HepG2 (cell line): Measurements from ENCODE around the gene ZNF804B. TPM values are rescaled to one million over a fixed set of nuclear protein-coding genes. Genes with fewer than 3 reads are reported as not detected.

ENCODE experiments used
- ATAC-seq: fragments of 200-7000 bp; cut with Tn5 transposase; 3 replicates; pipeline ENCODE4 v1.9.1; 2020; ENCODE audit warnings: mild to moderate bottlenecking, moderate library complexity
- BruUV-seq: library from RNA; stranded (reverse); fragments of 400-500 nt; replicated peaks from 2 replicates; lab custom pipeline; 2021; lab: Mats Ljungman, UMichigan
- CTCF ChIA-PET: fragments of 300-600 bp; formaldehyde crosslinking; extraction: SDS; loops from one replicate; lab custom pipeline; 2021; ENCODE audit warnings: low total read pairs, inconsistent platforms, low intra/inter-chr PET ratio; lab: Yijun Ruan, JAX
- POLR2A ChIA-PET: fragments of 350-600 bp; sonication (Branson Sonifier 250); formaldehyde crosslinking; loops from one replicate; lab custom pipeline; 2020; ENCODE audit warnings: antibody characterized with exemption, inconsistent platforms; lab: Yijun Ruan, JAX
- DNase-seq: peaks from one replicate; pipeline ENCODE4 v3.0.0-alpha.2; 2015; ENCODE audit warnings: low spot score
- FAIRE-seq: peaks from 3 replicates; lab custom pipeline; 2011; peaks lifted over from hg19 to GRCh38; lab: Jason Lieb, UNC
- H2AFZ ChIP-seq: one replicate; pipeline ENCODE4 v1.6.1; 2011; ENCODE audit warnings: low read length, inconsistent platforms
- H3K27ac ChIP-seq: fragments of 300-600 bp; 3 replicates; pipeline ENCODE4 v1.8.0; 2011; ENCODE audit warnings: mixed run types, mild to moderate bottlenecking, mixed read lengths, low read length, inconsistent platforms; ENCODE audit not compliant: insufficient read depth; ENCODE audit errors: extremely low read length
- H3K27me3 ChIP-seq, 2 experiments: fragments of 200-600 bp in 1 of 2; 2 replicates in 1 of 2; 3 replicates in 1 of 2; pipeline versions ENCODE4 v1.6.0 to v1.8.0; 2011; ENCODE audit warnings: low read length in 2 of 2, mild to moderate bottlenecking in 2 of 2, moderate library complexity in 2 of 2, inconsistent platforms in 1 of 2; ENCODE audit not compliant: insufficient read depth in 2 of 2, control insufficient read depth in 1 of 2
- H3K36me3 ChIP-seq, 2 experiments: fragments of 200-600 bp in 1 of 2; replicated peaks in 1 of 2; 2 replicates in 1 of 2; 3 replicates in 1 of 2; pipeline versions ENCODE4 v1.5.1 to v1.8.0; 2011; ENCODE audit warnings: low read length in 2 of 2, inconsistent platforms in 1 of 2; ENCODE audit not compliant: insufficient read depth in 2 of 2, control insufficient read depth in 1 of 2
- H3K4me1 ChIP-seq: 2 replicates; pipeline ENCODE4 v1.5.1; 2012; ENCODE audit warnings: low read length, inconsistent platforms; ENCODE audit not compliant: insufficient read depth
- H3K4me2 ChIP-seq: 2 replicates; pipeline ENCODE4 v1.6.0; 2011; ENCODE audit warnings: low read depth, low read length, inconsistent platforms
- H3K4me3 ChIP-seq, 3 experiments: fragments of 200-600 bp in 1 of 3; sonication (generic), shearing (Covaris generic) in 1 of 3; replicated peaks in 1 of 3; 2 replicates each; pipeline ENCODE4 v1.5.1; 2011 to 2016; ENCODE audit warnings: low read length in 3 of 3, inconsistent platforms in 2 of 3, low read depth in 2 of 3, mild to moderate bottlenecking in 2 of 3, control low read depth in 1 of 3, mixed read lengths in 1 of 3; ENCODE audit not compliant: insufficient read depth in 1 of 3
- H3K79me2 ChIP-seq: one replicate; pipeline ENCODE4 v1.6.1; 2011; ENCODE audit warnings: low read length, inconsistent platforms; ENCODE audit not compliant: insufficient read depth
- H3K9ac ChIP-seq: 2 replicates; pipeline ENCODE4 v1.6.0; 2011; ENCODE audit warnings: mild to moderate bottlenecking, low read depth, low read length, inconsistent platforms; ENCODE audit not compliant: insufficient read depth
- H3K9me3 ChIP-seq: 2 replicates; pipeline ENCODE4 v1.5.1; 2012; ENCODE audit warnings: mild to moderate bottlenecking, low read length
- H4K20me1 ChIP-seq: 2 replicates; pipeline ENCODE4 v1.6.0; 2011; ENCODE audit warnings: inconsistent platforms, mild to moderate bottlenecking, low read length, moderate library complexity; ENCODE audit not compliant: insufficient read depth
- ATAD3A ChIP-seq: sonication (generic); formaldehyde crosslinking; IDR thresholded peaks from 2 replicates; pipeline ENCODE4 v1.4.0; 2020; ENCODE audit warnings: missing genetic modification reagents
- EZH2 ChIP-seq: conservative IDR thresholded peaks from 2 replicates; pipeline ENCODE4 v1.6.1; 2012; ENCODE audit warnings: mild to moderate bottlenecking, low read depth, low read length, moderate library complexity
- HNRNPLL ChIP-seq: fragments of 200-400 bp; formaldehyde crosslinking; IDR thresholded peaks from 2 replicates; pipeline ENCODE4 v1.6.1; 2017; ENCODE audit warnings: mild to moderate bottlenecking, low read depth, low read length; ENCODE audit not compliant: poor library complexity, severe bottlenecking
- HOMEZ ChIP-seq: IDR thresholded peaks from 2 replicates; pipeline ENCODE4 v1.6.1; 2016; ENCODE audit warnings: low read depth
- JUNB ChIP-seq: sonication (generic); formaldehyde crosslinking; IDR thresholded peaks from 2 replicates; pipeline ENCODE4 v1.8.0; 2022; ENCODE audit warnings: missing genetic modification reagents, mild to moderate bottlenecking, borderline replicate concordance
- MNT ChIP-seq: fragments of 450-650 bp; IDR thresholded peaks from 2 replicates; pipeline ENCODE4 v1.6.1; 2016
- NR0B2 ChIP-seq: sonication (generic); formaldehyde crosslinking; IDR thresholded peaks from 2 replicates; pipeline ENCODE4 v1.4.0; 2020; ENCODE audit warnings: mild to moderate bottlenecking, missing genetic modification reagents
- ZBTB1 ChIP-seq: sonication (generic); formaldehyde crosslinking; IDR thresholded peaks from 2 replicates; pipeline ENCODE4 v1.4.0; 2020; ENCODE audit warnings: missing genetic modification reagents, borderline replicate concordance
- ZIK1 ChIP-seq: sonication (generic); formaldehyde crosslinking; IDR thresholded peaks from 2 replicates; pipeline ENCODE4 v1.5.0; 2020; ENCODE audit warnings: mild to moderate bottlenecking, low read depth, missing genetic modification reagents, borderline replicate concordance
- ZNF337 ChIP-seq: sonication (generic); formaldehyde crosslinking; IDR thresholded peaks from 2 replicates; pipeline ENCODE4 v1.5.1; 2020; ENCODE audit warnings: missing genetic modification reagents, low read depth, mild to moderate bottlenecking, borderline replicate concordance
- ZNF678 ChIP-seq: sonication (generic); formaldehyde crosslinking; IDR thresholded peaks from 2 replicates; pipeline ENCODE4 v1.4.0; 2020; ENCODE audit warnings: mild to moderate bottlenecking, missing genetic modification reagents
- ZXDC ChIP-seq: sonication (generic); formaldehyde crosslinking; IDR thresholded peaks from 2 replicates; pipeline ENCODE4 v1.5.0; 2020; ENCODE audit warnings: mild to moderate bottlenecking, missing genetic modification reagents
- WGBS: methylation state at CpG from one replicate; pipeline ENCODE4 v1.1.6; 2017; ENCODE audit warnings: low lambda C conversion rate; 5-methylcytosine and 5-hydroxymethylcytosine counted together
- in situ Hi-C: cut with HindIII; loops from 2 replicates; pipeline ENCODE4 v1.10.0; 2017; ENCODE audit warnings: low pct_unique_long_range_greater_than_20kb; ENCODE audit not compliant: extremely low pct_ligation_motif_present
- intact Hi-C: fragments of 100-400 bp; cut with micrococcal nuclease; formaldehyde crosslinking; loops from one replicate; pipeline ENCODE4 v1.10.0; 2022; ENCODE audit not compliant: unreplicated experiment
- polyA plus RNA-seq, 8 experiments: library from polyadenylated mRNA; depleted of rRNA in 3 of 8; stranded (reverse) in 7 of 8; unstranded in 1 of 8; fragments of >200 nt; fragmentation: Illumina TruSeq in 4 of 8; extraction: Trizol in 4 of 8; gene quantifications; 2 replicates each; pipeline versions ENCODE4 v1.2.1 to v1.2.3, GENCODE V29; 2011 to 2016; ENCODE audit warnings: low read depth in 4 of 8, missing spikeins in 1 of 8, mixed read lengths in 1 of 8; ENCODE audit not compliant: insufficient read depth in 1 of 8
- total RNA-seq, 5 experiments: library from RNA; depleted of rRNA; stranded (reverse); fragments of >200 nt; fragmentation: Illumina TruSeq; extraction: Trizol; gene quantifications; 2 replicates each; pipeline ENCODE4 v1.2.3, GENCODE V29; 2016; ENCODE audit warnings: low read depth in 1 of 5

Gene ZNF804B
- total and polyA plus RNA-seq, 2 of the 13 experiments (the other 11 are each of a cell fraction or from before 2014, with no cell fraction given): not detected

- H3K27ac ChIP-seq: no peak overlapping the region
- no TSS peak for BruUV-seq
- 3% methylated on average over 4 of the region's 4 CpGs for WGBS
- no peak overlapping the region for H3K4me3 ChIP-seq
- ChIA-PET POLR2A (no interaction called here), CTCF (no interaction called here)
- DNase-seq (no peak), FAIRE-seq (no peak), ATAC-seq (no peak)
- in situ Hi-C loops: no loop called here
- no peak overlapping the region for H3K4me2 ChIP-seq
- H3K9ac ChIP-seq: no peak overlapping the region
- no peaks in the 10 kb centered on the region for H3K36me3 ChIP-seq
- H3K79me2 ChIP-seq: no peaks in the 10 kb centered on the region
- H4K20me1 ChIP-seq: no peaks in the 10 kb centered on the region
- H3K4me1 ChIP-seq: no peaks in the 10 kb centered on the region
- intact Hi-C loops: no loop called here
- H3K27me3 ChIP-seq: no peaks in the 10 kb centered on the region
- no peaks in the 10 kb centered on the region for H3K9me3 ChIP-seq
- no peak overlapping the region for H2AFZ ChIP-seq
- TF ChIP-seq ATAD3A (CRISPR knock-in tag) (no peak), NR0B2 (CRISPR knock-in tag) (no peak), ZNF337 (no peak)
These were observed 160.1 kb downstream of the ZNF804B start for GRCh38 chr7:88919478-88920131.

- FAIRE-seq (no peak), DNase-seq (no peak), ATAC-seq (no peak)
- in situ Hi-C loops (no loop called here), intact Hi-C loops (no loop called here)
- ChIA-PET POLR2A (no interaction called here), CTCF (no interaction called here)
- Histone ChIP-seq H3K79me2 (no peaks in the 10 kb centered on the region), H3K4me1 (no peaks in the 10 kb centered on the region), H4K20me1 (no peaks in the 10 kb centered on the region), H3K27ac (no peak overlapping the region), H3K9me3 (no peaks in the 10 kb centered on the region), H2AFZ (no peak overlapping the region), H3K4me3 (no peak overlapping the region), H3K9ac (no peak overlapping the region), H3K36me3 (no peaks in the 10 kb centered on the region), H3K4me2 (no peak overlapping the region), H3K27me3 (no peaks in the 10 kb centered on the region)
- WGBS: 19% methylated on average over 2 of the region's 2 CpGs
- BruUV-seq: no TSS peak
- no peak for TF ChIP-seq EZH2
- TF ChIP-seq ZXDC (CRISPR knock-in tag): no peak
- no peak for TF ChIP-seq ZIK1 (CRISPR knock-in tag)
- TF ChIP-seq HOMEZ (CRISPR knock-in tag): no peak
- TF ChIP-seq ZNF678 (CRISPR knock-in tag): no peak
- TF ChIP-seq ZBTB1 (CRISPR knock-in tag): no peak
- TF ChIP-seq MNT: no peak
- no peak for TF ChIP-seq HNRNPLL
- TF ChIP-seq JUNB: no peak
These were observed 163.4 kb downstream of the ZNF804B start for GRCh38 chr7:88922944-88923343.
